Kidney (tissue), 14 donors: ENCODE measurements around the gene ANKRD31. TPM values are rescaled to one million over a fixed set of nuclear protein-coding genes. Genes with fewer than 3 reads are reported as not detected.

Source experiments
- DNase-seq, 5 donors: peaks; one replicate each; pipeline ENCODE4 v3.0.0-alpha.2; 2013 to 2020
- FAIRE-seq: peaks from 2 replicates; lab custom pipeline; 2012; peaks lifted over from hg19 to GRCh38; lab: Jason Lieb, UNC
- H3K27ac ChIP-seq, 2 donors: one replicate each; pipeline ENCODE4 v1.7.0; 2013; ENCODE audit warnings: low read depth in 2 of 2, low read length in 2 of 2, inconsistent platforms in 1 of 2
- H3K27me3 ChIP-seq: one replicate; pipeline ENCODE4 v1.7.1; 2013; ENCODE audit warnings: low read length, inconsistent platforms; ENCODE audit not compliant: control insufficient read depth, insufficient read depth
- H3K36me3 ChIP-seq, 3 donors: one replicate each; pipeline versions ENCODE4 v1.7.0 to v1.7.1; 2013; ENCODE audit warnings: low read length in 3 of 3, control low read depth in 1 of 3, inconsistent platforms in 1 of 3; ENCODE audit not compliant: insufficient read depth in 3 of 3, control insufficient read depth in 2 of 3
- H3K4me1 ChIP-seq, 3 donors: one replicate each; pipeline versions ENCODE4 v1.7.0 to v1.7.1; 2013; ENCODE audit warnings: low read length in 3 of 3, inconsistent platforms in 1 of 3, low read depth in 1 of 3; ENCODE audit not compliant: control insufficient read depth in 2 of 3, insufficient read depth in 2 of 3
- H3K4me3 ChIP-seq, 3 donors: one replicate each; pipeline versions ENCODE4 v1.7.0 to v1.8.1; 2013; ENCODE audit warnings: low read length in 3 of 3, control low read depth in 1 of 3, inconsistent platforms in 1 of 3
- H3K9ac ChIP-seq, 3 donors: one replicate each; pipeline versions ENCODE4 v1.7.0 to v1.7.1; 2013; ENCODE audit warnings: low read length in 3 of 3, control low read depth in 1 of 3, inconsistent platforms in 1 of 3
- H3K9me3 ChIP-seq, 3 donors: one replicate each; pipeline versions ENCODE4 v1.7.0 to v1.7.1; 2013; ENCODE audit warnings: low read length in 3 of 3, control low read depth in 1 of 3, inconsistent platforms in 1 of 3; ENCODE audit not compliant: control insufficient read depth in 2 of 3, insufficient read depth in 1 of 3
- CTCF ChIP-seq: IDR thresholded peaks from 3 replicates; pipeline ENCODE4 v1.5.1; 2012; ENCODE audit warnings: mild to moderate bottlenecking, moderate library complexity, borderline replicate concordance; ENCODE audit not compliant: insufficient read depth; ENCODE audit errors: extremely low read depth
- intact Hi-C: fragments of 100-400 bp; cut with DNase I; formaldehyde crosslinking; loops from one replicate; pipeline ENCODE4 v1.11.1; 2022
- polyA plus RNA-seq: library from polyadenylated mRNA; stranded (reverse); fragments of 350-450 nt; fragmentation: Illumina TruSeq; extraction: RNeasy Lipid Tissue Mini Kit (QIAGEN cat#74804); gene quantifications from one replicate; pipeline ENCODE4 v1.2.3, GENCODE V29; 2014; ENCODE audit warnings: low read depth, low replicate concordance; ENCODE audit not compliant: insufficient read depth
- total RNA-seq: library from RNA; stranded (reverse); fragmentation: NEBNext Ultra II Directional; extraction: Animal tissue kit (Norgen Biotek cat#: 25700); gene quantifications from one replicate; pipeline ENCODE4 v1.2.1, GENCODE V29; 2021
- donor health status: control.
- donor health status: control.
- donor health status: control.
- donor health status: control.
- donor health status: control.
- donor health status: DM: yes; HTN: yes; CAD: no.
- donor health status: Normal renal cell carcinoma (clear cell type).

ANKRD31 gene
- total and polyA plus RNA-seq, 2 donors from 2014 or later: 0.17 to 0.38 TPM

- Histone ChIP-seq H3K9me3 (no peaks in the 10 kb centered on the region), H3K36me3 (no peaks in the 10 kb centered on the region), H3K4me1 (no peaks in the 10 kb centered on the region), H3K4me3 (no peak overlapping the region), H3K27ac (no peak overlapping the region), H3K9ac (no peak overlapping the region), H3K27me3 (no peaks in the 10 kb centered on the region)
- TF ChIP-seq CTCF: no peak
- DNase-seq (no peak), FAIRE-seq (no peak)
- intact Hi-C loops: no loop called here
Measured at GRCh38 chr5:75020016-75020656, 216.5 kb downstream of the ANKRD31 start.

DNA sequence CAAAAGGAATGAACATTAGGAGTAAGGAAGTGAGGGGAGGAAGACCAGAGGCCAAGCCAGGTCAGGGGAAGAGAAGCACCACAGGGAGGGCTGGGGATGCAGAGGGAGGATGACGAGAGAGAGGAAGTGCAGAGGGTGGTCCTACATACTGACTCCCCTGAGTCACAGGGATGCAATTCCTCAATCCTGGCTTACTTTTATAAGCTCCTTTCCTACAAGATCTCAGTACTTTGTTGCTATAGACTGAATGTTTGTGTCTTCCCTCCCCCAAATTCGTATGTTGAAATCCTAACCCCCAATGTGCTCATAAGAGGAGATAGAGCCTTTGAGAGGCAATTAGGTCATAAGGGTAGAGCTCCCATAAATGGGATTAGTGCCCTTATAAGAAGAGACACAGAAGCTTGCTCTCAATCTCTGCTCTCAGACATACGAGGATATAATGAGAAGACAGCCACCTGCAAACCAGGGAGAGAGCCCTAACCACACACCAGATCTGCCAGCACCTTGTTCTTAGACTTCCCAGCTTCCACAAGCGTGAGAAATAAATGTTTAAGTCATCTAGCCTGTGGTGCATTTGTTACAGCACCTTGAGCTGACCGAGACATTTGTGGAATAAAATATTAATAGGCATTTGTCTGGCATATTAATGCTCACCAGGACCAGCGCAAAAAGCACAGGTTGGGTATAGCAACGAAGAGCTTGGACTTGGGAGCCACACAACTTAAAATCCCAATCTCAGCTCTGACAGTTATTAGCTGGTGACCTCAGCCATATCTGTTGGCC, 217.7 kb downstream of the ANKRD31 start:
- H3K27me3 ChIP-seq: no peaks in the 10 kb centered on the region
- DNase-seq (no peak), FAIRE-seq (no peak)
- no peaks in the 10 kb centered on the region for H3K4me1 ChIP-seq
- no peak overlapping the region for H3K27ac ChIP-seq
- peaks cover 0 to 2% (median 0%) of the 10 kb centered on the region in 3 donors for H3K9me3 ChIP-seq
- no peak overlapping the region for H3K9ac ChIP-seq
- intact Hi-C loops: no loop called here
- TF ChIP-seq CTCF: no peak
- H3K4me3 ChIP-seq: no peak overlapping the region
- no peaks in the 10 kb centered on the region for H3K36me3 ChIP-seq

Other genes with a start within 250 kb of the ANKRD31 start
- gene GCNT4, start 184.3 kb downstream of the ANKRD31 start, total RNA-seq: 2.0 TPM
- gene GCNT4, start 184.3 kb downstream of the ANKRD31 start, polyA plus RNA-seq: 2.6 TPM
- 39.0 TPM for gene HMGCR, start 100.3 kb upstream of the ANKRD31 start, total RNA-seq
- 16.4 TPM for gene HMGCR, start 100.3 kb upstream of the ANKRD31 start, polyA plus RNA-seq